Cortex of kidney (tissue), 1 donor: ENCODE data around the gene DCTN1.
"Not testable (repeated sequence)": the region's sequence is repeated elsewhere in the genome, so short reads cannot be mapped to it uniquely, and the experiment has no call there.

Source experiments
- DNase-seq: peaks from one replicate; lab custom pipeline; 2025; lab: John Stamatoyannopoulos, UW

Gene DCTN1

GRCh38 chr2:74379851-74380789, at the start of gene DCTN1:
Gene DCTN1, minus strand, starts transcription at chr2:74380311. Its CDS starts 274 bp downstream, at chr2:74380037.
- DNase-seq, result no peak

GRCh38 chr2:74428675-74429074, 48.6 kb upstream of the DCTN1 start:
- no peak for DNase-seq

GRCh38 chr2:74427551-74427950, 47.4 kb upstream of the DCTN1 start:
- DNase-seq, result no peak

- no peak for DNase-seq
Measured at GRCh38 chr2:74426181-74426758, 46.2 kb upstream of the DCTN1 start.

- no peak for DNase-seq
Measured at GRCh38 chr2:74425523-74425922, 45.4 kb upstream of the DCTN1 start.

- DNase-seq, result no peak
Measured at GRCh38 chr2:74424995-74425406, 44.9 kb upstream of the DCTN1 start.

GRCh38 chr2:74424139-74424992, 44.3 kb upstream of the DCTN1 start:
- DNase-seq, result no peak

- no peak for DNase-seq
Measured at GRCh38 chr2:74423231-74424095, 43.4 kb upstream of the DCTN1 start.

GRCh38 chr2:74421221-74421870, 41.2 kb upstream of the DCTN1 start, which contains the start of the genes C2orf81 and WDR54:
Gene C2orf81, minus strand, starts transcription at chr2:74421619. Its CDS starts 59 bp downstream, at chr2:74421560.
Gene WDR54, plus strand, starts transcription at chr2:74421730. Its CDS starts 424 bp downstream, at chr2:74422154.
- peak; percentile 48 for DNase-seq

- DNase-seq, result not testable (repeated sequence)
Measured at GRCh38 chr2:74420443-74421103, 40.5 kb upstream of the DCTN1 start.

- no peak for DNase-seq
Measured at GRCh38 chr2:74420006-74420405, 39.9 kb upstream of the DCTN1 start.

GRCh38 chr2:74419345-74419744, 39.2 kb upstream of the DCTN1 start:
- no peak for DNase-seq

GRCh38 chr2:74418312-74418711, 38.2 kb upstream of the DCTN1 start:
- DNase-seq, result no peak

- no peak for DNase-seq
Measured at GRCh38 chr2:74417763-74418162, 37.7 kb upstream of the DCTN1 start.

- no peak for DNase-seq
Measured at GRCh38 chr2:74417197-74417596, 37.1 kb upstream of the DCTN1 start.

- no peak for DNase-seq
Measured at GRCh38 chr2:74416778-74417177, 36.7 kb upstream of the DCTN1 start.

- no peak for DNase-seq
Measured at GRCh38 chr2:74415762-74416395, 35.8 kb upstream of the DCTN1 start.

- no peak for DNase-seq
Measured at GRCh38 chr2:74414881-74415761, 35.0 kb upstream of the DCTN1 start.

GRCh38 chr2:74414441-74414840, 34.3 kb upstream of the DCTN1 start:
- no peak for DNase-seq
